Right renal cortex interstitium (tissue), 3 donors: Measurements from ENCODE around the gene STAM. TPM values are rescaled to one million over a fixed set of nuclear protein-coding genes. Genes with fewer than 3 reads are reported as not detected.

ENCODE experiments used
- DNase-seq, 3 donors: peaks; one replicate each; pipeline ENCODE4 v3.0.0-alpha.2; 2013; ENCODE audit warnings: low read depth in 3 of 3, low spot score in 2 of 3
- polyA plus RNA-seq, 3 donors: library from polyadenylated mRNA; unstranded; fragments of 120-200 nt; gene quantifications; one replicate each; pipeline ENCODE4 v1.2.1, GENCODE V29; 2013; ENCODE audit not compliant: insufficient read length in 3 of 3

STAM gene
- polyA plus RNA-seq, 3 donors, result 30.0 to 34.7 (median 32.3) TPM

DNA sequence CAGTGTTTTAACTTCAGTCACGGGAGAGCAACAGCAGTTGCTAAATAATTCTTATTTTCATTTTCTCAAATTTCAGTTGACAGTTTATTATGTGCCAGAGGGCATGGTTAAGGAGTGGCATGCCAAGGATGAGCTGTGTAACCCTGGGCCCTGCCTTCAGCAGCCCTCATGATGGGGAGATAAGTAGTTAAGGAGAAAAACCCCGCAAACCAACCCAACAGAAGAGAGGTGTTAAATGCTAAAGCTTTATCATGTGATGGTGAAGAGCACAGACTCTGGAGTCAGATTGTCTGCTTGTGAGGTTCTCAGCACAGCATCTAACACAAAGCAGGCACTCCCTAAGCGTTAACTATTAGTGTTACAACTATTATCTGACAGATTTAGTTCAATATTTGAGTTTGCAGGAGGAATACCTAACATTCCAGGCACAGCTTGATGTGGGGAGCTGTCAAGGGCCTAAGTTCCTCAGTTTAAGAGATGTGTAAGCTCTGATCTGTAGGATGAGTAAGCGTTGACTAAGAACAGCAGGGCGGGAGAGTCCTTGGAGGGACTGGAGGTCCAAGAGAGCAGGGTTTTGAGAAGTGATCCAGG, 29.6 kb downstream of the STAM start:
- no peak for DNase-seq

- no peak for DNase-seq
Measured at GRCh38 chr10:17674566-17674965, 30.6 kb downstream of the STAM start.

DNA sequence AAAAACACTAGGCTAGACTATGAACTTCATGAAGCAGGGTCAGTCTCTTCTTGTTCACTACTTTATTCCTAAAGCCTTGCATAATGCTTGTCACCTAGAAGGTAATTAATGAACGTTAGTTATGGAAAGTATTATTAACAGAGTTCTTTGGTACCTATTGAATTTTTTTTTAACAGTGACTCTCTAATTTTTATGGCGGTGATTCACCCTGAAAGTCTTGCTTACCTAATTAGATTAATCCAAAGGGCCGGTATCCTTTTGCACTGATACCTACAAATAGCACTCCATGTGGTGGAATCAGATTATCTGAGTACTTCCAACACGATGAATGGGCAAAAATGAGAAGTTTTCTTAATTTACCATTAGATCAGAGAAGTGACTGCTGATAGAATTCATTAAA, 31.7 kb downstream of the STAM start:
- no peak for DNase-seq

DNA sequence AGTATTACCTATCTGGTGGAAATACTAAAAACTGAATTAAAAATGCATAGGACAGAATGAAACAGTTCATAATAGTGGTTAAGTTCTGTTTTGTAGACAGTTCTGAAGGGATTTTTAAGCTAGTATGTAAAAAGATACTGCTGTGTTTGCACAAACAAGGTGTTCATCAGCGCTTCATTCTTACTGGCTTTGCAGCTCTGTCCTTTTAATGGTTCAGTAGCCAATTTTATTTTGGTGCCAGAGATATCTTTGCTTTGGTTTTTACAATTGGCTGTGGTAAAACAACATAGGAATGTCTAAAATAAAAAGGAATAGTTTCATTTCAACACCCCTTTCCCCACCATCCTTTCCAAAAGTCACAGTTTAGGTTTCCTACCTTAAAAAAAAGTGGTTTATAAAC, 33.0 kb downstream of the STAM start:
- DNase-seq, result no peak

DNA sequence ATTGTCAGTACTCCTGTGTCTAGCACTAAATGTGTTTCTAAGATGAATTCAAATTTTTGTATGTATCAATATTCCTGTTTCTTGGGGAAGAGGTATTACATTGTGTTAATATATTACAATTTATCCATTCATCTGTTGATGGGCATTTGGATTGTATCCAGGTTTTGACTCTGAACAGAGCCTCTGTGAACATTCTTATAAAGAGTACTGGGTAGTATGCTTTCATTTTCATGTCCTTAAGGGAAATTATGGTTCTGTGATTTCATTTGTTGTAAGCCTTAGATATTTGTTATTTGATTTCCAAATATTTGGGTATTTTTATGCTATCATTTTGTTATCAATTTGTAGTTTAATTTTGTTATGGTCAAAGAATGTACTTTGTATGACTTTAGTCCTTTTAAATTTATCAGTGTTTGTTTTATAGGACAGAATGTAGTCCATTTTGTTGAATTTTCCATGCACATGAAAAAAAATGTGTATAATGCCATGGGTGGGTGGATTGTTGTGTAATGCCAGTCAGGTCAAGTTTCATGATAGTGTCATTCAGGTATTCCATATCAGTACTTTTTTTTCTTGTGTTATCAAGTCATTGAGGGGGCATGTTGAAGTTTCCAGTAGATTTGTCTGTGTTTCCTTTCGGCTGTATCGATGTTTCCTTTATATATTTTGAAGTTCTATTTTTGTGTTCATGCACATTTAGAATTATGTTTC, 38.4 kb downstream of the STAM start:
- DNase-seq, result no peak

GRCh38 chr10:17683541-17683940, 39.6 kb downstream of the STAM start:
- DNase-seq, result no peak

- DNase-seq, result no peak
Measured at GRCh38 chr10:17684537-17684936, 40.6 kb downstream of the STAM start.

- no peak for DNase-seq
Measured at GRCh38 chr10:17685233-17685840, 41.4 kb downstream of the STAM start.

- no peak for DNase-seq
Measured at GRCh38 chr10:17687117-17687831, 43.3 kb downstream of the STAM start.

DNA sequence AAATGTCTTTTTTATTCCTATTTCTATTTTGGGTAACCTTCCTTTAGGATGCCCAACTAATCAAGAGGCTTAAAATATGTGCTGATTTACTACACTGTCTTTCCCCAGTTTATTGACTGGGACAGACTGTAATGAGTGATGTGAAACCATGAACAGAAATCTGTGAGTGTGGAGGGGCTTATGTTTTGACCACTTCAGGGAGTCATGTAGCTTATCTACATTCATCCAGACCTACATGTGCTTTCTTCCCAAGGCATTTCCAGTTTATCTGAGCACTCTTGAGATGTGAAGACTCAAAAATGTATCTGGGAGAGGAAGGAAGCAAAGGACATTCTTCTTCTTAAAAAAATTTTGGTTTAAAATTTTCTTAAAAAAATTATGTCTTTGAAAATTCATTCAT, 45.2 kb downstream of the STAM start:
- no peak for DNase-seq

GRCh38 chr10:17693009-17693408, 49.1 kb downstream of the STAM start:
- no peak for DNase-seq

- no peak for DNase-seq
Measured at GRCh38 chr10:17698696-17699095, 54.7 kb downstream of the STAM start.

- DNase-seq, result no peak
Measured at GRCh38 chr10:17701301-17701700, 57.4 kb downstream of the STAM start.

DNA sequence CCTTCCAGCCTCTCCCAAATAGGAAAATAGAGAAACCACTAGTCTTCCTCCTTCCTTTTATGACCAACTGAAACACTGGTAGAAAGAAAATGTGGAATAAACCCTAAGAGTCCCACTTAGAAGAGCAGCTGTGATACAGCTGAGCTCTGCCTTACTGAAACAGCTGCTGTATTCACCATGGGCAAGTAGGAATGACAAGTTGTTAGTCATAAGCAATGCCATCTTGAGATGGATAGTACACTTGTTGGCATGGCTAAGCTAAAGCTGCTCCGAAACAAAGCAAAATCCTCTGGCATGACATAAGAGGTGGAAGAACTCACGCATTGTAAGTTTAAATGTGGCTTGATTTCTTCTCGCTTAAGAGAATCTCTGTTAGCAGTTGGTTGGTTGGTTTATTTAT, 59.8 kb downstream of the STAM start:
- DNase-seq, result no peak

- DNase-seq, result no peak
Measured at GRCh38 chr10:17708821-17709220, 64.9 kb downstream of the STAM start.

GRCh38 chr10:17709492-17709891, 65.5 kb downstream of the STAM start:
- no peak for DNase-seq

GRCh38 chr10:17710181-17710580, 66.2 kb downstream of the STAM start:
- DNase-seq, result no peak

- no peak for DNase-seq
Measured at GRCh38 chr10:17712053-17712452, 68.1 kb downstream of the STAM start.

DNA sequence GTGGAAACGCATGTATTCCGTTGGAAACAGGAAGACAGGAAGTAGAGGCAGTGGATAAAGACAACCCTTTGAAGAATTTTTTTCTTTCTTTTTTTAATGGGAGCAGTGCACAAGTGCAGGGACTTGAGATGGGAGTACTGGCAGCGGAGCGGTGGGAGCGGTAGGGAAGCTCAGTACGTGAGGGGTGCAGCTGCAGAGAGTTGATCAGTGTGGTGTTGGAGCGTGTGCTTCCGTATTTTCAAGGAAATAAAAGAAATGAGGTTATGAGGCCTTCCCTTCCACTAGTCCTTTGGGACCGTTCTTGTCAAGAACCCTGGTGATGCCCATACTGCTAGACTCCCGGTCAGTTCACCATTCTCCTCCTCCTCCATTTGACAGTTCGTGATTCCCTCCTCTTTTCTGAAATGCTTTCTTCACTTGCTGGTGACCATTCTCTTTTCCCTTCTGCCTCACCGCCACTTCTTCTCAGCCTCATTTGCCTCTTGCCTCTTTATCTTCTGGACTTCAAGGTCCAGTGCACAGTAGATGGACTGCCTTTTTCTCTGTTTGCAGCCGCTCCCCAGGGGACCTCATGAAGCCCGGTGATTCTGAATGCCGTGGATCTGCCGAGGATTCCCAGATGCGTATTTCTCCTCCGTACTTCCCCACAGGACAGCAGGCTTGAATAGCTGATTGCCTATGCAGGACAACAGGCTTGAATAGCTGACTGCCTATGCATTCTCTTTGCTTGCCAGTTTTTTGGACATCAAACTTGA, 68.9 kb downstream of the STAM start:
- DNase-seq, result peak in 1 of 3 donors; percentile 1

DNA sequence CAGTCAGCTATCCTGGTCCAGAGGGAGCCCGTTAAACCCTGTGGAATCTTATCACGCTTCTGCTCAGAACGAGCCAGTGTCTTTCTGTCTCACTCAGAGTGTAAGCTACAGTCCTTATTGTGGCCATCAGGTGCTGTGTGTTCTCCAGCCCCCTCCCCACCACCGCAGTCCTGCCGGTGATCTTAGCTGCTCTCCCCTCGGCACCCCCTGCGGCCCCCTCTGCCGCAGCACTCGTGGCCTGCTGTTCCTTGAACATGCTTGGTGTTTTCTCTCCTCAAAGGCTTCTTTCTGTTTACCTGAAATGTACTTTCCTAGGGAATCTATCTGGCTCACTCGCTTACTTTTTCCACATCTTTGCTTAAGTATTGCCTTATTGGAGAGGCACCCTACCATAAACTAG, 69.8 kb downstream of the STAM start:
- no peak for DNase-seq

- no peak for DNase-seq
Measured at GRCh38 chr10:17716161-17716560, 72.2 kb downstream of the STAM start.
